ENCODE results near the gene KASH5.

DNA sequence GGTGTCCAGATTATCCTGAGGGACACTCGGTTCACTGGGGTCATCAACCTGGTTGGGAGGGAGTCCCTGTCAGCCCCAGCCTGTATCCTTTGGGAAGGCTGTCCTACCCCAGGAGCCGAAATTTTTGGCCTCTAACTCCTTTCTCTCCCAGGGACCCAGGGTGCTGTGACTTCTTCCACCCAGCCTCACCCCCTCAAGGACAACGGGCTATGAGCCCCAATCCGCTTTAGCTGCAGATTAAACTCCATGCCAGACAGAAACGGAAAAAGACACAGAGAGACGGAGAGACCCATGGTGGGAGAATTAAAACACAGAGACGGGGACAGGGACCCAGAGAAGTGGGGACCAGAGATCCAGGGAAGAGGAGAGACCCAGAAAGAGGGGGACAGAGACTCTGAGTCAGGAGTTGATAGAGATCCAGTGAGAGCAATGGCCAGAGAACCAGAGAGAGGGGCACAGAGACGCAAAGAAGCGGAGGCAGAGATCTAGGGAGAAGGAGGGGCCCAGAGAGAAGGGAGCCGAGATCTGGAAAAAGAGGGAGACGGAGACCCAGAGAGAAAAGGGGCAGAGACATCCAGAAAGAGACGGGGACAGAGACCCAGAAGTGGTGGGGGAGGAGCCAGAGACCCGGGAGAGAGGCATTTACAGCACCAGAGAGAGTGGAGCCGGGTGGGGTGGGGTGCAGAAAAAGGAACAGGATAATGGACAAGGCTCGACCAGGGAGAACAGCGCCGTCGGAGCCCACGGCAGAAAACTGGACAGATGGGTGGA lies 52.6 kb downstream of the KASH5 start:
- TF ChIP-seq POLR2AphosphoS5 (IDR thresholded peaks at IDR 0.05; ENCODE audit: borderline replicate concordance, low read depth, low read length) (no peak), FOXP2 (optimal IDR thresholded peaks at IDR 0.05; ENCODE audit: control extremely low read depth, extremely low read length, insufficient read depth) (no peak), EZH2 (IDR thresholded peaks at IDR 0.05) (no peak)

Data from SK-N-MC (cell line).